Activated T-cell treated with anti-CD3 and anti-CD28 coated beads, Interleukin-2, amount 50 U/mL, for 72 hours (primary cell): ENCODE measurements around the gene ZNF629. TPM values are rescaled to one million over a fixed set of nuclear protein-coding genes. Genes with fewer than 3 reads are reported as not detected.
A peak's percentile ranks its signal among the peaks of the same experiment; 100 is the strongest.

Source experiments
- ATAC-seq, 2 donors: fragments of 150-1000 bp; cut with Tn5 transposase; replicated peaks in 1 of 2; 2 replicates each; pipeline ENCODE4 v1.10.0; 2021; ENCODE audit warnings: moderate library complexity in 2 of 2, mild to moderate bottlenecking in 1 of 2
- DNase-seq, 2 donors: peaks; one replicate each; pipeline ENCODE4 v3.0.0; 2021 to 2022; ENCODE audit warnings: mixed read lengths in 1 of 2
- H3K27ac Mint-ChIP-seq: one replicate; pipeline ENCODE4 v1.8.0; 2022; ENCODE audit warnings: mild to moderate bottlenecking, moderate library complexity, mixed read lengths
- H3K27me3 Mint-ChIP-seq: one replicate; pipeline ENCODE4 v1.8.0; 2022; ENCODE audit warnings: low read depth, mixed read lengths
- H3K36me3 Mint-ChIP-seq, 2 donors: one replicate each; pipeline ENCODE4 v1.8.0; 2022; ENCODE audit warnings: mixed read lengths in 2 of 2, mild to moderate bottlenecking in 1 of 2; ENCODE audit not compliant: insufficient read depth in 2 of 2
- H3K4me1 Mint-ChIP-seq: one replicate; pipeline ENCODE4 v1.8.0; 2022; ENCODE audit warnings: low read depth, mixed read lengths
- H3K4me3 Mint-ChIP-seq, 2 donors: one replicate each; pipeline ENCODE4 v1.8.0; 2022; ENCODE audit warnings: mild to moderate bottlenecking in 2 of 2, mixed read lengths in 2 of 2, moderate library complexity in 2 of 2
- H3K9me3 Mint-ChIP-seq, 2 donors: one replicate each; pipeline ENCODE4 v1.8.0; 2022; ENCODE audit warnings: mixed read lengths in 2 of 2
- total RNA-seq, 2 donors: library from RNA; stranded (reverse); gene quantifications; one replicate each; pipeline ENCODE4 v1.2.3, GENCODE V29; 2022

The ZNF629 gene
- total RNA-seq, 2 donors from 2014 or later, result 3.7 TPM

DNA sequence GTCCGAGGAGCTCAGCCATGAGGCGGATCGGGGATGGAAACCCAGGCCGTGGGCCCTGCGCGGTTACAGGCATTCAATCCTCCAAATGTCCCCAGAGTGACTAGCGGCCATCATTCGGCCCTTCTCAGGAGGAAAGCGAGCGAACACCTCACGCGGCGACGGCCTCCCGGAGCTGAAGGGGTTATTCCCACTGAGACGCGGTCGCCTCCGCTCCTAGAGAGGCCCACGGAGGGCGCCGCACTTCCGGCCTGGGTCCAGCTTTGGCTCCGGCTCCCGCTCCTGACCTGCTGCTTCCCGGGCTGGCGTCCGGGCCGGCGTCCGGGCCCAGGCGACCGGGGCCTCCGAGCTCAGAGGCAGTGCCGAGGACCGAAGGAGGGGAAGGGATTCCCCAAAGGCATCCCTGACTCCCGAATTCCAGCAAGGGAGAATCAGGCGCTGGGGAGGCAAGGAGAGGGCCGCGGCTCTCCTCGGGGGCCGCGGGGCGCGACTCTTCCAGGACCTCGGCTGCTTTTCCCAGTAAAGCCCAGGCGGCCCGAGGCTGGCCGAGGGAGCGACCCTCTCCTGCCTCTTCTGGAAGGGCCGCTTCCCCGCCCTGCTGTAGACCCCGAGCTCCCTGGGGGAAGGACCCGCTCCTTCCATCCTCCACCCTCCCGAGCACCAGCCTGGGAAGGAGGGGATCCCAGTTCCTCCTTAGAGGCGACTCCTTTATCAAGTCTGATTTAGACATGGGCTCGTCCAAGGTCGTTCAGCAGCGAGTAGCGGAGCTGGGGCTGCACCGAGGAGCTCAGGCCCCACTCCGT lies 18.6 kb upstream of the ZNF629 start:
- H3K27me3 Mint-ChIP-seq, result peaks cover 7% of the 10 kb centered on the region
- H3K4me1 Mint-ChIP-seq, result peaks cover 30% of the 10 kb centered on the region
- peak overlapping the region; percentile 38 for H3K27ac Mint-ChIP-seq
- peak; percentile 57 to 69 for DNase-seq
- H3K9me3 Mint-ChIP-seq, result no peaks in the 10 kb centered on the region
- no peaks in the 10 kb centered on the region for H3K36me3 Mint-ChIP-seq
- H3K4me3 Mint-ChIP-seq, result peak overlapping the region; percentile 69 to 83
- peak; percentile 74 to 91 for ATAC-seq

DNA sequence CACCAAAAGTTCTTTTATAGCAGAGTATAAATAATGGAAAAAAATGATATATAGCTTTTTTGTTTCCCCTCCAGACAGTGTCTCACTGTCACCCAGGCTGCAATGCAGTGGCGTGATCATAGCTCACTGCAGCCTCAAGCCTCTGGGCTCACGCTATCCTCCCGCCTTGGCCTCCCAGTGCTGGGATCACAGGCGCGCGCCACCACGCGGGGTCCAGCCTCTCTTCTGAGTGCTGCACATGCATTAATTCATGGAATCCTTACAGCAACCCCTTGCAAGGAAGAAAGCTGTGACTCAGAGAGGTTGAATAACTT lies 18.0 kb upstream of the ZNF629 start:
- no peaks in the 10 kb centered on the region for H3K9me3 Mint-ChIP-seq
- H3K4me3 Mint-ChIP-seq, result peak overlapping the region; percentile 69 to 83
- DNase-seq, result peak; percentile 13 to 15
- H3K4me1 Mint-ChIP-seq, result peaks cover 30% of the 10 kb centered on the region
- no peaks in the 10 kb centered on the region for H3K36me3 Mint-ChIP-seq
- peak overlapping the region; percentile 38 for H3K27ac Mint-ChIP-seq
- H3K27me3 Mint-ChIP-seq, result peaks cover 7% of the 10 kb centered on the region
- peak; percentile 21 to 32 for ATAC-seq

DNA sequence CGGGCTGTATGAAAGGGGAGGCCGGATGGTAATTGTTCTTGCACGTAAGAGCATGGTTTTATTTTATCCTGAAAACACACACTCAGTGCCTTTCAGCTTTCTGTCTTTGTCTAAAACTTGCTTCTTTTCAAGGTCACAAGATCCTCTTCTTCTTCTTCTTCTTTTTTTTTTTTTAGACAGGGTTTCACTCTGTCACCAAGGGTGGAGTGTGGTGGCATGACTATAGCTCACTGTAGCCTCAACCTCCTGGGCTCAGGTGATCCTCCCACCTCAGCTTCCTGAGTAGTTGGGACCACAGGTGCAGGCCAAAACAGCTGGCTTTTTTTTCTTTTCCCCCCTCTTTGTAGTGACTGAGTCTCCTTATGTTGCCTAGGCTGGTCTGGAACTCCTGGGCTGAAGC lies 15.9 kb upstream of the ZNF629 start:
- no peak for ATAC-seq
- no peaks in the 10 kb centered on the region for H3K9me3 Mint-ChIP-seq
- peaks cover 30% of the 10 kb centered on the region for H3K4me1 Mint-ChIP-seq
- no peak overlapping the region for H3K27ac Mint-ChIP-seq
- peaks cover 7% of the 10 kb centered on the region for H3K27me3 Mint-ChIP-seq
- no peak for DNase-seq
- H3K4me3 Mint-ChIP-seq, result no peak overlapping the region
- H3K36me3 Mint-ChIP-seq, result no peaks in the 10 kb centered on the region

DNA sequence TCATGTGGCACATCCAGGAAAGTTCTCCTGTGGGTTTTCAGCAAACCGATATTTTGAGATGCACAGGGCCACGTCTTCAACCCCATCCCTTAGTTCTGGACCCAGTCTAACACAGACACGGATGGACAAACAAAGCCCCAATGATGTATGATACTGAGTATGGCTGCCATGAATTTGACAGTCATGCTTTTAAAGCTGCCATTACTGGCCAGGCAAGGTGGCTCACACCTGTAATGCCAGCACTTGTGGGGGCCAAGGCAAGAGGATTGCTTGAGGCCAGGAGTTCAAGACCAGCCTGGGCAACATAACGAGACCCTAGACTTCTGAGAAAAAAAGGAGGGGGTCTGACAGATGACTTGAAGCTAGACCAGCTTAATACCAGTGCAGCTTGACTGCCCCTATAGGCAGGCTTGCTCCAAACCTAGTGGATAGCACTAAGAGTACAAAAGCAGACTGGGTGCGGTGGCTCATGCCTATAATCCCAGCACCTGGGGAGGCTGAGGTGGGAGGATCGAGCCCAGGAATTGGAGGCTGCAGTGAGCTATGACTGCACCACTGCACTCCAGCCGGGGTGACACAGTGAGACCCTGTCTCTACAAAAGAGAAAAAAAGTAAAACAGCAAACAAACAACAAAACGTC lies 10.8 kb upstream of the ZNF629 start:
- Mint-ChIP-seq H3K4me1 (peaks cover 2% of the 10 kb centered on the region), H3K27me3 (no peaks in the 10 kb centered on the region), H3K9me3 (no peaks in the 10 kb centered on the region), H3K4me3 (no peak overlapping the region), H3K36me3 (no peaks in the 10 kb centered on the region), H3K27ac (no peak overlapping the region)
- DNase-seq (no peak), ATAC-seq (no peak)

DNA sequence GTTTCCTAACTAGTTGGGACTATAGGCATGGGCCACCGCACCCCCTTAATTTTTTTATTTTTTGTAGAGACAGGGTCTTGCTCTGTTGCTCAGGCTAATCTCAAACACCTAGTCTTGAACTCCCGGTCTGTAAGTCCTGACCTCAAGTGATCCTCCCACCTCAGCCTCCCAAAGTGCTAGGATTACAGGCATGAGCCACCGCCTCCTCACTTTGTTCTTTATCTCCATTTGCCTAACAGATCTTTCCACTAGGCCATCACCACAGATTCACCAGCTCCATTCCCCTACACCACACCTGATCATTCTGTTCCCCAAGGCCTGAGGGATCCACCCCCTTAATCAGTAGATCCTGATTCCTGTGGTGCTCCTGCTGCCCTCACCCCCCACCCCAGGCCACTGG lies 7.6 kb upstream of the ZNF629 start:
- Mint-ChIP-seq H3K27me3 (no peaks in the 10 kb centered on the region), H3K9me3 (no peaks in the 10 kb centered on the region), H3K4me1 (no peaks in the 10 kb centered on the region), H3K36me3 (no peaks in the 10 kb centered on the region), H3K27ac (no peak overlapping the region), H3K4me3 (no peak overlapping the region)
- no peak for ATAC-seq
- DNase-seq, result no peak

DNA sequence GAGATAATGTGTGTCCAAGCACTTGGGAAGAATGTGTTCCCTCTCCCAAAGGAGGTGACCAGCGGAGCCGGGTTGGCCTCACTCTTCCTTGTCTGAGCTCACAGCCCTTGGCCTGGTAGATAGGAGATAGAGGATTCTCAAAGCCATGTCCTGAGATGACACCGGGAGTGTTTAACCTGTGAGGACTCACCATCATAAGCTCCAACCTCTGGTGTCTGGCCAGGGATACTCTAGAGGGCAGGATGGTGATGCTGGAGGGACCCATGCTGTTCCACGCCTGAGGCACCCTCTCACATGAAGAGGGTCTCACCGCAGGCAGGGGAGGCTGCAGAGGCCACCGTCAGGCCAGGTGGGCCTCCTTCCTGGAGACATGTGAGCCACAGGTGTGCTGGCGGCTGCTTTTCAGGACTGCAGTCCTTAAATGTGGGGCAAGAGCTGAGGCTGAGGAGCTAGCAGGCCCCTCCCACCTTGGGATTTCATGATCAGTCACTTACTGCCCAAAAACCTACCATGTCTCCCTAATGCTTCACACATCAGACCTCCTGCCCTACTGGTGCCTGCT lies 6.6 kb upstream of the ZNF629 start:
- Mint-ChIP-seq H3K4me1 (no peaks in the 10 kb centered on the region), H3K27me3 (no peaks in the 10 kb centered on the region), H3K27ac (no peak overlapping the region), H3K9me3 (no peaks in the 10 kb centered on the region), H3K36me3 (no peaks in the 10 kb centered on the region), H3K4me3 (no peak overlapping the region)
- no peak for ATAC-seq
- no peak for DNase-seq

DNA sequence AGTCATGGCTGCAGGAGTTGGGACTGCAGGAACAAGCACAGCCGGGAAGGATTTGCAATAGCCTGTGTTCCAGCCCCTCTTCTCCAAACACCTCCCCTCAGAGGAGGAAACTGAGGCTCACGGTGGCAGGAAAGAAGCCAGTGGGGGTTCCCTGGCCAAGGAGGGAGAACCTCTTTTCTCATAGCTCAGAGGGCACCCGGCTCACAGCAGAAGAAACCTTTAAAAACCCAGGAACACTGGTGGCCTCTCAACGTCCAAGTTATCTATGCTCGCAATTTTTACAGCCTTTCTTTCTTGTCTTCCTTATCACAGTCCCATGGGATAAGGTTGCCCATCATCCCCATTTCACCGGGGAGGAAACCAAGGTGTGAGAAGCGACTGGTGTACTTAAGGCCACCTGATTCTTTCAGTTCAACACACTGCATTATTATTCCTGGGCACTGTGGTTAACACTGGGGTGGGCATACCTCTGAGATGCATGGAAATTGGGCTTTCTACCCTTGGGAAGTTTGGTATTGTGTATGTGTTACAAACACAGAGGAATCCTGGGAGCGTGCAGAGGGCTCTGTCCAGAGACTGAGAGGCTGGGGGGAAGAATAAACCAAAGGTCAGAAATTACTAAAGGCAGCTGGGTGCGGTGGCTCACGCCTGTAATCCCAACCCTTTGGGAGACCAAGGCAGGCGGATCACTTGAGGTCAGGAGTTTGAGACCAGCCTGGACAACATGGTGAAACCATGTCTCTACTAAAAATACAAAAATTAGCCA lies 791 bp upstream of the ZNF629 start:
- DNase-seq (no peak), ATAC-seq (no peak)
- no peaks in the 10 kb centered on the region for H3K27me3 Mint-ChIP-seq
- peak overlapping the region; percentile 84 to 93 for H3K4me3 Mint-ChIP-seq
- peaks cover 0 to 1% of the 10 kb centered on the region in 2 donors for H3K36me3 Mint-ChIP-seq
- H3K27ac Mint-ChIP-seq, result no peak overlapping the region
- no peaks in the 10 kb centered on the region for H3K9me3 Mint-ChIP-seq
- peaks cover 16% of the 10 kb centered on the region for H3K4me1 Mint-ChIP-seq

DNA sequence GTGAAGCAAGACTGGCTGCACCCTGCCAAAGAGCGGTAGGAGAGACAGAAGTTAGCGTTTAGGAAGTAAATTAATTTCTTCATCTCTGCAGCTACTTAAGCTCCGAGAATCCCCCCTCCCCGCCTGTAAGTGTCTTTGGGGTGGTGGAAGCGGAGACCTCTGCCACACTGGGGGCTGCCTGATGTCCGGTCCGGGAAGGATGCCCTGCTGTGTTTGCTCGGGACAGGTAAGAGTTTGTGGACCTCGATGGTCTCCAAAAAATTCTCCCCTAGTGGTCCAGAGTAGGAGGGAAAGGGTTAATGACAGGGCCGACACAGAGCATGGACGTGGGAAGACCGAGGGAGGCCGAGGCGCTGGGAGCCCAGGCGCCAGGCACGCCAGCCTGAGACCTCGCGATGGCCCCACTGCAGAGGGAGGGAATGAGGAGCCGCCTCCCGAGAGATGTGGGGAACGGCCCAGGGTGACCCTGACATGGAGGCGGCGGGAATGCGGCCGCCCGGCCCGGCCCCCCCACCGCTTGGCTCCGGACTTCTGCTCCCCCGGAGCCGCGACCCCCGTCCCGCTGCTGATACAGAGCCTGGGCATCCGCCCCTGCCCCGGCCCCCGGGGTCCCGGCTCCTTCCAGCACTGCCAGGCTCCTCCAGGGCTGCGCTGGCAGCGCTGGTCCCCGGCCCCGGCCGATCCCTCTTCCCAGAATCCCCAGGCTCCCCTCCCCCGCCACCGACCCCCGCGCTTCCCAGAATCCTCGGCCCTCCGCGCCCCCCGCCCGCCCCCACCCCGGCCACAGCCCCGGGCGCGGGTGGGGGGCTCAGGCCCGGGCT lies 680 bp downstream of the ZNF629 start:
- Mint-ChIP-seq H3K27ac (peak overlapping the region; percentile 42), H3K27me3 (no peaks in the 10 kb centered on the region), H3K36me3 (peaks cover 0 to 1% of the 10 kb centered on the region in 2 donors), H3K4me1 (peaks cover 16% of the 10 kb centered on the region), H3K4me3 (peak overlapping the region; percentile 83 to 93), H3K9me3 (no peaks in the 10 kb centered on the region)
- peak; percentile 61 to 62 for ATAC-seq
- DNase-seq, result peak; percentile 14 to 22

DNA sequence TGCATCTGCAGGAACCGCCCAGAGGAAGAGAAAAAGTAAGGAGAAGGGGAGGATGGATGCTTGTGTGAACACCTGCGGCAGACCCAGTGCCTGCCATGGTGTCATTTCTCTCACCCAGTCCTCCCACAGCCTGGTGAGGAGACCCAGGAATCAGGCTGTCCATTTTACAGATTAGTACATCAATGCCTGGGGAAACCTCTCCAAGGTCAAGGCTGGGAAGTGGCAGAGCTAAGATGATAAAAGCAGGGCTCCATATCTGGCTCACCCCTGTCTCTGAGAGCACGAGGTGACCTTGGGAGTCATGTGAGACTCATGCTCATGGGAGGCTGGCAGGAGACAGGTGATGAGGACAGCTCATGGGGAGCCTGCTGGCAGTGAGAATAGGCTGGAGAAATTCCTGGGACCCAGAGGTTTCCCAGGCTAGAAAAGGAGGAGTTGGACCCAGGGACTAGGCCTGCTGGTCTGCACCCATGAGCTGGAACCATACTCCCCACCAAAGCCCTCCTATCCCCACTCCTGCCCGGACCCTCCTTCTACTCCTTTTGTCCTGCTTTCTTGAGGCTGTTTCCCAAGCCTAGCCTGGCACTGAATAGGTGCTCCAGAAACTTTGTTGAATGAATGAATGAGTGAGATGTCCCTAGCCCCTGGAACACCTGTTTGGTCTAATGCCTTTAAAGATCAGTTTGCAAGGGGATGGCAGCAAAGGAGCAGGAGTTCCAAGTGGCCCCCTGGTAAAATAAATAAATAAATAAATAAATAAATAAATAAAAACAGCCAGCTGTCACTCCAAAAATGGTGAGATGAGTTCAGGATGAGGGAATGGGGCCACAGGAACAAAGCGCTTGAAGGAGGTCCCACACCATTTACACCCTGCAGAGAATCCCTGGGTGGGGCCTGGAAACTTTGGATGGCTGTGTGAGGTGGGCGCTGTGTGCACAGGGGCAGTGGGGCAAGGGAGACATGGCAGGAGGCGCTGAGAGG lies 1.6 kb downstream of the ZNF629 start:
- peaks cover 16% of the 10 kb centered on the region for H3K4me1 Mint-ChIP-seq
- no peaks in the 10 kb centered on the region for H3K9me3 Mint-ChIP-seq
- peaks cover 0 to 1% of the 10 kb centered on the region in 2 donors for H3K36me3 Mint-ChIP-seq
- H3K27ac Mint-ChIP-seq, result no peak overlapping the region
- DNase-seq (no peak), ATAC-seq (no peak)
- peak overlapping the region; percentile 83 to 93 for H3K4me3 Mint-ChIP-seq
- no peaks in the 10 kb centered on the region for H3K27me3 Mint-ChIP-seq

DNA sequence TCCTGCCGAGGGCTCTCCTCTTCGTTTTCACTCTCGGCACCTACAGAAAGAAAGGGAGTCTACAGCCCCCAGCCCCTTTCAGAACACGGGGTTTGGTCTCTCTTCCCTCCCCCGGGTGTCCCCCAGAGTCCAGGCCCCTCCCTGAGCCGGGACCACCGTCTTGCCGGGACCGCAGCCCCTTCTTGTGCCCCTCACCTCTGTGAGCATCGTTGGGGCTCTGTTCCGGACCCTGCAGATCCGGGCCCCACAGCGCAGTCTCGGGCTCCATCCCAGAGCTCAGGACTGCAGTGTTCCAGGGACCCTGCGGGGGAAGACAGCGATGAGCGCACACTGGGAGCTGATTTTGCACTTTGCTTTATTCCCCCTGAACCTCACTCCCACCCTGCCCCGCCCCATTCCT lies 2.8 kb downstream of the ZNF629 start:
- Mint-ChIP-seq H3K36me3 (peaks cover 0 to 1% of the 10 kb centered on the region in 2 donors), H3K27me3 (no peaks in the 10 kb centered on the region)
- no peak for DNase-seq

DNA sequence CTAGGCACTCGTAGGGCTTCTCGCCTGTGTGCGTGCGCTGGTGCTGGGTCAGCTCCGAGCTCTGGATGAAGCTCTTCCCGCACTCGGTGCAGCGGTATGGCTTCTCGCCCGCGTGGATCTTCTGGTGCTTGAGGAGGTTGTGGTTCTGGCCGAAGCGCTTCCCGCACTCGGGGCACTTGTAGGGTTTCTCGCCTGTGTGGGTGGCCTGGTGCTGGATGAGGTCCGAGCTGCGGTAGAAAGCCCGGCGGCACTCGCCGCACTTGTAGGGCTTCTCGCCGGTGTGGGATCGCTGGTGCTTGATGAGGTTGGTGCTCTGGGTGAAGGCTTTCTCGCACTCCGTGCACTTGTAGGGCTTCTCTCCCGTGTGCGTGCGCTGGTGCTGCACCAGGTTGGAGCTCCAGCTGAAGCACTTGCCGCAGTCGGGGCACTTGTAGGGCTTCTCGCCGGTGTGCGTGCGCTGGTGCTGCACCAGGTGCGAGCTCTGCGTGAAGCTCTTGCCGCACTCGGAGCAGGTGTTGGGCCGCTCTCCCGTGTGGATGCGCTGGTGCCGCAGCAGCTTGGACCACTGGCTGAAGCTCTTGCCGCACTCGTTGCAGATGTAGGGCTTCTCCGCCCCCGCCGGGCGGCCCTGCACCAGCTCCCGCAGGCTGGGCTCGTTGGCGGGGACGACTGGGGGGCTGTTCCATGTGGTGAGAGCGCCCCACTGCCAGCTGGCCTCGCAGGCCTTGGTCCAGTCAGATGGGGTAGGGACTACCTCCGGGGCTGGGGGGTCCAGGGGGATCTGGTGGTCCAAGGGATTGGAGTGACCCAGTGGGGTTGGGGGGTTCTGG lies 3.5 kb downstream of the ZNF629 start:
- Mint-ChIP-seq H3K4me3 (no peak overlapping the region), H3K27ac (no peak overlapping the region), H3K4me1 (peaks cover 16% of the 10 kb centered on the region), H3K9me3 (no peaks in the 10 kb centered on the region), H3K36me3 (peaks cover 0 to 1% of the 10 kb centered on the region in 2 donors), H3K27me3 (no peaks in the 10 kb centered on the region)
- ATAC-seq (no peak), DNase-seq (no peak)

More for the DNA sequence above, 2.8 kb downstream of the ZNF629 start:
- H3K4me1 Mint-ChIP-seq, result peaks cover 16% of the 10 kb centered on the region
- no peak for ATAC-seq
- no peaks in the 10 kb centered on the region for H3K9me3 Mint-ChIP-seq
- no peak overlapping the region for H3K27ac Mint-ChIP-seq
- H3K4me3 Mint-ChIP-seq, result no peak overlapping the region
